Caco-2 (cell line): ENCODE results near the gene GRHPR. TPM values are rescaled to one million over a fixed set of nuclear protein-coding genes. Genes with fewer than 3 reads are reported as not detected.

Experiments used
- BruUV-seq: library from RNA; stranded (reverse); fragments of 400-500 nt; replicated peaks from 2 replicates; lab custom pipeline; 2021; lab: Mats Ljungman, UMichigan
- CTCF ChIA-PET: fragments of 300-600 bp; sonication (Branson Sonifier 250); formaldehyde crosslinking; loops from one replicate; lab custom pipeline; 2022; ENCODE audit warnings: antibody characterized with exemption; lab: Charles Lee
- POLR2A ChIA-PET: fragments of 300-600 bp; sonication (Branson Sonifier 250); formaldehyde crosslinking; loops from one replicate; lab custom pipeline; 2022; ENCODE audit warnings: antibody characterized with exemption; lab: Charles Lee
- DNase-seq, 2 experiments: peaks; one replicate each; pipeline versions ENCODE4 v3.0.0 to v3.0.0-alpha.2; 2020 to 2022
- H3K27me3 ChIP-seq: replicated peaks from 2 replicates; pipeline ENCODE4 v1.6.0; 2011; ENCODE audit warnings: low read length; ENCODE audit not compliant: control insufficient read depth, insufficient read depth
- H3K36me3 ChIP-seq: 2 replicates; pipeline ENCODE4 v1.5.1; 2011; ENCODE audit warnings: low read length; ENCODE audit not compliant: control insufficient read depth, insufficient read depth
- H3K4me1 ChIP-seq: fragments of 250-450 bp; sonication (Bioruptor Pico); 2 replicates; pipeline ENCODE4 v1.5.1; 2020; ENCODE audit warnings: mild to moderate bottlenecking
- H3K4me3 ChIP-seq: 2 replicates; pipeline ENCODE4 v1.5.1; 2011; ENCODE audit warnings: low read depth, mild to moderate bottlenecking, control low read depth, low read length
- H3K9me3 ChIP-seq: fragments of 250-450 bp; sonication (Bioruptor Pico); 2 replicates; pipeline ENCODE4 v1.5.1; 2020; ENCODE audit warnings: mild to moderate bottlenecking, moderate library complexity
- H3K27ac Mint-ChIP-seq: one replicate; pipeline ENCODE4 v1.8.0; 2022; ENCODE audit warnings: mixed read lengths; ENCODE audit not compliant: unreplicated experiment
- H3K27me3 Mint-ChIP-seq: one replicate; pipeline ENCODE4 v1.8.0; 2022; ENCODE audit warnings: mixed read lengths; ENCODE audit not compliant: insufficient read depth, unreplicated experiment
- H3K36me3 Mint-ChIP-seq: one replicate; pipeline ENCODE4 v1.8.0; 2022; ENCODE audit warnings: mild to moderate bottlenecking, mixed read lengths; ENCODE audit not compliant: insufficient read depth, unreplicated experiment
- H3K4me1 Mint-ChIP-seq: one replicate; pipeline ENCODE4 v1.8.0; 2022; ENCODE audit warnings: low read depth, mixed read lengths; ENCODE audit not compliant: unreplicated experiment
- H3K4me3 Mint-ChIP-seq: one replicate; pipeline ENCODE4 v1.8.0; 2022; ENCODE audit warnings: mild to moderate bottlenecking, moderate library complexity, mixed read lengths; ENCODE audit not compliant: unreplicated experiment
- H3K9me3 Mint-ChIP-seq: one replicate; pipeline ENCODE4 v1.8.0; 2022; ENCODE audit warnings: mixed read lengths; ENCODE audit not compliant: unreplicated experiment
- intact Hi-C: fragments of 100-400 bp; cut with micrococcal nuclease; formaldehyde crosslinking; loops from one replicate; pipeline ENCODE4 v1.10.0; 2022; ENCODE audit not compliant: unreplicated experiment
- total RNA-seq: library from RNA; stranded (reverse); gene quantifications from 2 replicates; pipeline ENCODE4 v1.2.3, GENCODE V29; 2022
- TF ChIP-seq, protein P1 (sequence below), 2 experiments: fragments of 200-600 bp in 1 of 2; IDR thresholded peaks; 1 replicate in 1 of 2; 2 replicates in 1 of 2; pipeline versions ENCODE4 v1.5.1 to v1.8.0; 2011 to 2022; ENCODE audit warnings: antibody characterized with exemption in 1 of 2, control low read depth in 1 of 2, inconsistent platforms in 1 of 2, low read depth in 1 of 2, low read length in 1 of 2, mild to moderate bottlenecking in 1 of 2, moderate library complexity in 1 of 2; ENCODE audit not compliant: insufficient read depth in 1 of 2, severe bottlenecking in 1 of 2, unreplicated experiment in 1 of 2

Gene GRHPR
- total RNA-seq, 1 experiment from 2014 or later: 82.5 TPM

- H3K27ac Mint-ChIP-seq: no peak overlapping the region
- H3K36me3 ChIP-seq: peaks cover 4% of the 10 kb centered on the region
- no peaks in the 10 kb centered on the region for H3K4me1 Mint-ChIP-seq
- intact Hi-C loops: no loop called here
- peaks cover 7% of the 10 kb centered on the region; the same call in 1 of the 2 replicates for H3K4me1 ChIP-seq
- no peak for DNase-seq
- H3K27me3 ChIP-seq: no peaks in the 10 kb centered on the region
- CTCF ChIA-PET: no interaction called here
- no TSS peak for BruUV-seq
- POLR2A ChIA-PET: no interaction called here
- H3K27me3 Mint-ChIP-seq: no peaks in the 10 kb centered on the region
- H3K4me3 ChIP-seq: no peak overlapping the region
- H3K36me3 Mint-ChIP-seq: peaks cover 77% of the 10 kb centered on the region
- TF ChIP-seq, protein P1, sequence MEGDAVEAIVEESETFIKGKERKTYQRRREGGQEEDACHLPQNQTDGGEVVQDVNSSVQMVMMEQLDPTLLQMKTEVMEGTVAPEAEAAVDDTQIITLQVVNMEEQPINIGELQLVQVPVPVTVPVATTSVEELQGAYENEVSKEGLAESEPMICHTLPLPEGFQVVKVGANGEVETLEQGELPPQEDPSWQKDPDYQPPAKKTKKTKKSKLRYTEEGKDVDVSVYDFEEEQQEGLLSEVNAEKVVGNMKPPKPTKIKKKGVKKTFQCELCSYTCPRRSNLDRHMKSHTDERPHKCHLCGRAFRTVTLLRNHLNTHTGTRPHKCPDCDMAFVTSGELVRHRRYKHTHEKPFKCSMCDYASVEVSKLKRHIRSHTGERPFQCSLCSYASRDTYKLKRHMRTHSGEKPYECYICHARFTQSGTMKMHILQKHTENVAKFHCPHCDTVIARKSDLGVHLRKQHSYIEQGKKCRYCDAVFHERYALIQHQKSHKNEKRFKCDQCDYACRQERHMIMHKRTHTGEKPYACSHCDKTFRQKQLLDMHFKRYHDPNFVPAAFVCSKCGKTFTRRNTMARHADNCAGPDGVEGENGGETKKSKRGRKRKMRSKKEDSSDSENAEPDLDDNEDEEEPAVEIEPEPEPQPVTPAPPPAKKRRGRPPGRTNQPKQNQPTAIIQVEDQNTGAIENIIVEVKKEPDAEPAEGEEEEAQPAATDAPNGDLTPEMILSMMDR (IDR thresholded peaks at IDR 0.05; ENCODE audit: insufficient read depth in 1 of 2, low read depth in 1 of 2, low read length in 1 of 2, severe bottlenecking in 1 of 2, unreplicated experiment in 1 of 2): no peak
- no peaks in the 10 kb centered on the region for H3K9me3 Mint-ChIP-seq
- no peak overlapping the region for H3K4me3 Mint-ChIP-seq
- no peaks in the 10 kb centered on the region for H3K9me3 ChIP-seq
Measured at GRCh38 chr9:37432020-37432419, 9.5 kb downstream of the GRHPR start.

- H3K36me3 Mint-ChIP-seq: peaks cover 76% of the 10 kb centered on the region
- intact Hi-C loops: no loop called here
- ChIA-PET POLR2A (no interaction called here), CTCF (no interaction called here)
- no TSS peak for BruUV-seq
- Histone ChIP-seq H3K27me3 (no peaks in the 10 kb centered on the region), H3K4me3 (no peak overlapping the region), H3K9me3 (no peaks in the 10 kb centered on the region), H3K36me3 (peaks cover 5% of the 10 kb centered on the region; the same call in 1 of the 2 replicates), H3K4me1 (peaks cover 7% of the 10 kb centered on the region; the same call in 1 of the 2 replicates)
- no peaks in the 10 kb centered on the region for H3K4me1 Mint-ChIP-seq
- TF ChIP-seq, protein P1 (IDR thresholded peaks at IDR 0.05; ENCODE audit: insufficient read depth in 1 of 2, low read depth in 1 of 2, low read length in 1 of 2, severe bottlenecking in 1 of 2, unreplicated experiment in 1 of 2): no peak
- H3K27ac Mint-ChIP-seq: no peak overlapping the region
- DNase-seq: no peak
- no peak overlapping the region for H3K4me3 Mint-ChIP-seq
- no peaks in the 10 kb centered on the region for H3K9me3 Mint-ChIP-seq
- H3K27me3 Mint-ChIP-seq: no peaks in the 10 kb centered on the region
Measured at GRCh38 chr9:37433867-37434371, 11.4 kb downstream of the GRHPR start.

DNA sequence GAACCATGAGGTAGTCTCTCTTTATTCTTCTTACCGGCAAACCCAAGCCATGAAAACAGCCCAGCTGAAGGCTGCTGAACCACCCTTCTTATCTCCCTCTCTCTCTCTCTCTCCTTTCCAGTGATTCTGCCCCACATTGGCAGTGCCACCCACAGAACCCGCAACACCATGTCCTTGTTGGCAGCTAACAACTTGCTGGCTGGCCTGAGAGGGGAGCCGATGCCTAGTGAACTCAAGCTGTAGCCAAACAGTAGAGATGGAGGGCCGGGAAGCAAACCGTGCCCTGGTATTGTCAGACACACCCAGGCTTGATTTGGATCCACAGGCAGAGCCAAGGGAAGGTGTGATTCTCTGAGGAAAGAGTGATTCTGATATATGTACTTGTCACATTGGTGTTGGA lies 14.0 kb downstream of the GRHPR start:
- Mint-ChIP-seq H3K4me1 (no peaks in the 10 kb centered on the region), H3K27ac (no peak overlapping the region), H3K36me3 (peaks cover 93% of the 10 kb centered on the region), H3K9me3 (no peaks in the 10 kb centered on the region), H3K27me3 (no peaks in the 10 kb centered on the region), H3K4me3 (no peak overlapping the region)
- TF ChIP-seq, protein P1 (IDR thresholded peaks at IDR 0.05; ENCODE audit: insufficient read depth in 1 of 2, low read depth in 1 of 2, low read length in 1 of 2, severe bottlenecking in 1 of 2, unreplicated experiment in 1 of 2): no peak
- no TSS peak for BruUV-seq
- Histone ChIP-seq H3K4me1 (no peaks in the 10 kb centered on the region), H3K4me3 (no peak overlapping the region), H3K36me3 (peaks cover 5% of the 10 kb centered on the region), H3K9me3 (no peaks in the 10 kb centered on the region), H3K27me3 (no peaks in the 10 kb centered on the region)
- CTCF ChIA-PET: no interaction called here
- POLR2A ChIA-PET: no interaction called here
- no peak for DNase-seq
- intact Hi-C loops: no loop called here
